Suprapubic skin (tissue), 2 donors: Measurements from ENCODE around the gene SLIT1.

Experiments used
- EP300 ChIP-seq: sonication (generic); formaldehyde crosslinking; IDR thresholded peaks from one replicate; pipeline ENCODE4 v1.6.1; 2017; ENCODE audit warnings: antibody characterized with exemption
- POLR2A ChIP-seq, 2 donors: fragments of 450-650 bp; IDR thresholded peaks; one replicate each; pipeline ENCODE4 v1.6.1; 2017; ENCODE audit warnings: antibody characterized with exemption in 2 of 2, mild to moderate bottlenecking in 2 of 2, moderate library complexity in 2 of 2

DNA sequence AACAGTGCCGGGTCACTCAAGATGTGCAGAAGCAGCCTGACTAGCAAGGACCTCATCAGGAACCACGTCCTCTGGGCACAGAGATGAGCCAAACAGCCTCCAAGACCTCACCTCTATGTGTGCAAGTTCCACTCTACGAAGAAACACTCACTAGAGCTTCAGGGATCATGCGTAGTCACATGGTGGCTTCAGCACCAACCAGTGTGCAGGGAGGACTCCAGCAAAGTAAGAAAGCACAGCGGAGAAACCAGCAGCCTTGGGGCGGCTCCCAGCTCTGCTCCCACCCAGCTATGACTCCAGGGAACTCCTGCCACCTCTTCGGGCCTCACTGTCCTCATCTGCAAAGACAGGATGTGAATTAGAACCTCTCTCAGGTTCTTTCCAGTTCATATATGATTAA lies 58.2 kb downstream of the SLIT1 start:
- no peak for TF ChIP-seq POLR2A (IDR thresholded peaks at IDR 0.05)
- TF ChIP-seq EP300: no peak
